Measurements from ENCODE around the gene ZSWIM1.

GRCh38 chr20:45917790-45918141, 36.7 kb downstream of the ZSWIM1 start:
- TF ChIP-seq SP1 (IDR thresholded peaks at IDR 0.05) (no peak), LEF1 (IDR thresholded peaks at IDR 0.05; ENCODE audit: borderline replicate concordance) (no peak), FOXA1 (IDR thresholded peaks at IDR 0.05) (no peak), FOXK2 (IDR thresholded peaks at IDR 0.05) (no peak), TARDBP (IDR thresholded peaks at IDR 0.05) (no peak), PKNOX1 (IDR thresholded peaks at IDR 0.05) (no peak), ELF4 (IDR thresholded peaks at IDR 0.05) (no peak), L3MBTL2 (conservative IDR thresholded peaks at IDR 0.05) (no peak), HDGF (IDR thresholded peaks at IDR 0.05; ENCODE audit: borderline replicate concordance) (no peak), ARNT (IDR thresholded peaks at IDR 0.05) (no peak)
